GM21367 (cell line): ENCODE results near the gene ANTXR1.

Source experiments
- ATAC-seq: cut with Tn5 transposase; IDR thresholded peaks from one replicate; pipeline ENCODE4 v1.9.1; 2021; ENCODE audit not compliant: unreplicated experiment

The ANTXR1 gene

GRCh38 chr2:69001879-69002278, 11.1 kb upstream of the ANTXR1 start:
- ATAC-seq, result no peak

DNA sequence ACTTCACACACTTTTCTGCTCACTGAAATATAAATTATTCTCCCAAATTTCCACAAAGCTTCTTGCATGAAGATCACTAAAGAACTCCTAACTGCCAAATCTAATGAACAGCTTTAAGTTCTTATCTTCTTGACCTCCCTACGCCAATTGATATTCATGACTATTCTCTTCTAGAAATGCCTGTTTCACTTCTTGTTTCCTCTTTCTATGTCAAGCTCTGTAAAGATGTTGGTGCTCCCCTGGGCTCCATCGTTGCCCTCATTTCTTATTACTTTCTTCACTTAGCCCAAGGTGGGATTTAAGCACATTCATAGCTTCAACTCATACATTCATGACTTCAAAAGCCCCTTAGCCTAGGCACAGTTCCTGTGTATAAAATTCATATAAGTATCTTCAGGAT, 9.2 kb upstream of the ANTXR1 start:
- ATAC-seq, result no peak

- no peak for ATAC-seq
These were observed 5.8 kb upstream of the ANTXR1 start for GRCh38 chr2:69007169-69007568.

- ATAC-seq, result no peak
These were observed 5.4 kb upstream of the ANTXR1 start for GRCh38 chr2:69007603-69008002.

DNA sequence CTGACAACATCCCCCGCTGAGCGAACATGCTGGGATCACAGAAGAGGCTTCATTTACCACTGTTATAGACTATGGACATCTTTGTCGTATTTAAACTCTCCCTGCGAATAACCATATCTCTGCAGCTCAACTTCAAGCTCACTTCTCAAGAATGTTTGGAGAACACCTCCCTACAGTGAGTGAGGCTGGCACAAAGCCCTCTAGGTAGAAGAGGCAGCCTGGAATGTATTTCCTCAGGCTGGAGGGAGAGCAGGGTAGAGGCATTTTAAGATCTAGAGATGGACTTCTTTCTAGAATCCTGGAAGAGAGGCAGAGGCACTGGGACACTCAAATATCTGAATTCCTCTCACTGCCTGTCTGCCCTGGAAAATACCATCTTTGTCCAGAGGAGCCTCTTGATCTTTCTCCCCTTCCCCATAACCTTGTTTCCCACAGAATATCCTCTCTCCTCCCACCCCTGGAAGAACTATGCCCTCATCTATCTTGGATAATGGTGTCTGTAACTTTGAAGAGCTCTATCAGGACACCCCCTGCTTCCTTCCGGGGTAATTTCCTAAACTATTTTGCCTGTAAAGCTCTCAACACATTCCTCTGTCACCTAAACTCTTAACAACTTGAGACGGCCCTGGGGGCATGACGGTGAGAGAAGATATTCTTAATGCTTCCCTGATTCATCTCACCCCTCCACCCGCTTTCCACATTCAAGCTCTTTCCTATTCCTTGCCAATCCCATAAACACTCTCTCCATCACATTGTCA, 2.4 kb upstream of the ANTXR1 start:
- ATAC-seq, result no peak

DNA sequence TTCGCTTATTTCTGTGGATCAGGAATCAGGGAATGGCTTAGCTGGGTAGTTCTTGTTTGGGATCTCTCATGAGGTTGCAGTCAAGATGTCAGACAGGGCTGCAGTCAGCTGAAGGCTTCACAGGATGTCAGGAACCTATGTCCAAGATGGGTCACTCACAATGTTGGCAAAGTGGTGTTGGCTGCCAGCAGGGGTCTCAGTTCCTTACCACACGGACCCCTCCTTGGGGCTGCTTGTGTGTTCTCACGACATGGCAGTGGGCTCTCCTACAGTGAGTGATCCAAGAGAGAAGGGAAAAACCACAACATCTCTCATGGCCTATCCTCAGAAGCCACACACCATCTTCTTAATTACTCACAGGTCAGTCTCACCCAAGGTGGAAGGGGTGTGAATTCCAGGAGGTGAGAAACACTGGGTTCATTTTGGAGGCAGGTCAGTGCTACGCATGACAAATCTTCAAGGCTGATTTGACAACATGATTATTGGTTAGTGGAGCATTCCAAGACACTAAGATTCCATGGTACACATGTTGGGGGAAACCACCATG, 1.3 kb upstream of the ANTXR1 start:
- ATAC-seq, result no peak

DNA sequence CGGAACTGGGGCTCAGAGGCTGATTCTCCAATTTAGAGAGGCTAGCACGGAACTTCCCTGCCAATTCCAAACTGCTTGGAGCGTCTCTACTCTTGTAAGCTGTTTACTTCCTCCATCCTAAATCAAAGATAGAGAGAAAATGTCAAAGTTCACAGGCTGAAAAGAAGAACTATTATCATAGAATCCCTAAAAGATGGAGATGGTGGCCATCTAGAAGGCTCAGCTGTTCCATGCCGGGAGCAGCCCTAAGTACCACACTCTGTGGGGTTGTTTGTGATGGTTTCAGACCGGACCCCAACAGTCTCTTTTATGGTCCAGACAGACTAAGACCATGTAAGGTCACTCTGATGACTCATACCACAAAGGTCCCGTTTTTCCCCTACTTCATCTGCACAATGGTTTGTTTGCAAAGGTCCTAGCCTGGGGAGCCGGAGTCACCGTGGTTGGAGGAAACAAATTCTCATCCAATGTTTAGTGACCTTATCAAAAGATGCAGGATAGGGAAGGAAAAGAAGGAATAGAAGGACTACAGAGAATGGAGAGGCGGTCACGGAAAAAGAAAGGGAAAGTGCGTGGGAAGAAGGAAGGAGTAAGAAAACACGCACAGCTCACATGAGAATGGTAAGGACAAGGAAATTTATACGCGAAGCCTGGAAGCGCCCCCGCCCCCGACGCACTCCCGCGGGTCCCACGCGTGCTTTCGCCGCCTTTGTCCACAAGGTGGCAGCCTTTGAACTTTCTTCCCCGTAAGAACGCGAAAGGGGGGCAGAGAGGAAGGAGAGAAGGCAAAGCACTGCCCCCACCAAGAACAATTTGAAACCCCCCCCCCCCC, 453 bp upstream of the ANTXR1 start:
- no peak for ATAC-seq

- ATAC-seq, result no peak
These were observed 1.2 kb downstream of the ANTXR1 start for GRCh38 chr2:69013840-69014821.

DNA sequence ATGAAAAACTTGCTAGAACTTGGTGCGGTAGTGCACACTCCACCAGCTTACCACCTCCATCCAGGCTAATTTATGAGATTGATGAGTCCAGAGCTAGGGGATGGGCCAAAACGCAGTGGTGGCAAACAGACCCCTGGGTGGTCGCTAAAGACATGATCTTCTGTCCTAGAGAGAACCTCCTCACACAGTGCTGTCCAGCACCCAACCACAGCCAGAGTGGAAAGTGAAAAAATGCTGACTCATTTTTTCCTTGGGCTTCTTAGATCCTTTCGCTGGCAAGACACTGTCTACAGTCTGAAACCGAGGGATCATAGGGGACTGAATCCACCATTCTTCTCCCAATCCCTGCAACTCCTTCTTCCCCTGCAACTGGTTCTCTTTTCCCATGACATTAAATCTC, 4.1 kb downstream of the ANTXR1 start:
- ATAC-seq, result no peak

GRCh38 chr2:69017835-69018234, 4.9 kb downstream of the ANTXR1 start:
- no peak for ATAC-seq

GRCh38 chr2:69018678-69019095, 5.7 kb downstream of the ANTXR1 start:
- no peak for ATAC-seq

DNA sequence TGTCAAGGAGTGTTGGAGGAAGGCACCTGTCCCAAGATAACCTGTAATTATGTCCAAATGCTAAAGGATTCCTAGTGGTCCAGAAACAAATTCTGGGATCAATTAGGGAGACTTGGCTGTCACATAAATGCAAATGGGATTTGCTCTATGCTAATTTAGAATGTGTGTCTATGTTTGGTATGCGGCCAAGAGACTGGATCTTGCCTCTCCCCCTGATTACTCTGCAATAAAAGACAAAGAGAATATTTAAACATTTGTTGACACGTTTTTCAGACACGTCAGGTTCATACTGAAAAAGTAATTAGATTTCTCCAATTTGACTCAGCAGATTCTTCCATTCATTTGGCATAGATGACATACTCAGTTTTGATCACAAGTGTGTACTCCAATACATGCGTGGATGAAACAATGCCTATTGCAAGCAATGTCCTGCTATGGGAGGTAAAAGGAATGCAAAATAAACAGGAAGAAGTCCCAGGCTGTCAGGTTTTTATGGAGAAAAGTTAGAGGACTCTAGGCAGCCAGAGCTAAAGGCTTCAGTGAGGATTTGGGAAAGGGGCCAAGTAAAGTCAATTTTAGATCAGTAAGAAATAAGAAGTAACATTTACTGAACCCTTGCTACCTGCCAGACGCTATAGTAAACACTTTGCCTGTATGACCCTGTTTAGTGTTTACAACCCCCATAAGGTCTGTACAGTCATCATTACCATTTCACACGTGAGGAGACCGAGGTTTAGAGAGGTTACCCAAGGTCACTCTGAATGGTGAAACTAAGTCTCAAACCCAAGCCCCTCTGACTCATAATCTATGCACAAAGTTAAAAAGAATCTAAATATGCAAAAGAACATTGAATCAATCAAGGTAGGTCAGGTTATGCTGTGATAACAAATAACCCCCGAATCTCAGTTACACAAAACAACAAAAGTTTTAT, 7.8 kb downstream of the ANTXR1 start:
- ATAC-seq, result no peak

- ATAC-seq, result no peak
These were observed 8.7 kb downstream of the ANTXR1 start for GRCh38 chr2:69021727-69022126.

DNA sequence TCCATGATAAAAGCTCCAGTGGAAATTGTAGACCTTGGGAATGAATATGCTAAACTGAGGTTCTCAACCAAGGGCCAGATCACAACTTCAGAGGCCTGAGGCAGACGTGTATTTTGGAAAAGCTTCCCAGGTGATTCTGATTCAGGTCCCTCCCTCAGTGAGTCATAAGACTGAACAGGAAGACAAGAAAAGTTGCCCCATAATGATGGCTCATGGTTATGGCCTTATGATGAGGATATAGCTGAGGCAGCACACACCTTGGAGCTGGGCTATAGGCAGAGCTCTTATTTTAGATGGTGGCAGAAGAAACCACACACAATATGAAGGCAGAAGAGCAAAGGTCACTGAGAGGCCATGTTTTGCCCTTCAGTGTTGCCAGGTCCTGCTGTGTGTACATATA, 9.6 kb downstream of the ANTXR1 start:
- ATAC-seq, result no peak

GRCh38 chr2:69023236-69023635, 10.3 kb downstream of the ANTXR1 start:
- ATAC-seq, result no peak

- no peak for ATAC-seq
These were observed 13.0 kb downstream of the ANTXR1 start for GRCh38 chr2:69026026-69026425.

- no peak for ATAC-seq
These were observed 13.9 kb downstream of the ANTXR1 start for GRCh38 chr2:69026691-69027459.

DNA sequence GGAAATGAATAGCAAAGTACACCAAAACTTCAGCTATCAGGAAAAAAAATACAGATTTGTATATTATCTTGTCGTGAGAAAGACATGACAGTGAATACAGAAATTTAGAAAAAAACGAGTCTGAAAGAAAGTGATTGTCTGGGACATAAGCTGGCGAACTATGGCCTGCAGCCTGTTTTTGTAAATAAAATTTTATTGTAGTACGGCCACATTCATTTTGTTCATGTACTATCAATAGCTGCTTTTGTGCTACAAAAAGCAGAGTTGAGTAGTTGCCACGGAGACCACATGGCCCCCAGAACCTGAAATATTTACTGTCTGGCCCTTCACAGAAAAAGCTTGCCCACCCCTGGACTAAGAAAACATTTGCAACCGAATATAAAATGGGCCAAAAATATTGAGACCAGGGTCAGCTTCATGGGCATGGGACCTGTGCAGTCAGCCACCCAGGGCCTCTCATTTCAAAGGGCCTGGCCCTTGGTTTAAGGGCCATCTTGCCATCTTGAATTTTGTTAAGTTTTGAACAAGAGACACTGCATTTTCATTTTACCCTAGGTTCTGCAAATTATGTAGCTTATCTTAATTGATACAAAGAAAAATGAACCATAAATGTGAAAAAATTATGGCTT, 17.9 kb downstream of the ANTXR1 start:
- no peak for ATAC-seq

DNA sequence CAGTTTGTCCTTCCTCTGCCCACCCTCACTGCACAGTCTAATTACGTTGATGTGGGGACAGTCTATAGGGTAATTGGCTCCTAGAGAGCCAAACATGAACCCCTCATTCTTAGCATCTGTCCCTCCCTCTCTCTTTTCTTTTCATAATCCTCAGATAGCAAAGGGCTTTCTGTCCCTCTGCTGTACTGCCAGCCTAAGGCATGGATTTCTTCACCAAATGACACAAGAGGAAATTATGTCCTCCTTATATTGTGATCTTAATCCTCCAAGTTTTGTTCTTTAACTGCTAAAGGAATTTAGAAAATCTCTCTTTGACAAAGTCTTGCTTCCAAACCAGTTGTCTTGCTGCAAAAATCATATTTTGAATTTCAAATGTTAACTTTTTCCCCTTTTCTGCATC, 18.5 kb downstream of the ANTXR1 start:
- no peak for ATAC-seq
